ENCODE data around the gene KCNIP2.

DNA sequence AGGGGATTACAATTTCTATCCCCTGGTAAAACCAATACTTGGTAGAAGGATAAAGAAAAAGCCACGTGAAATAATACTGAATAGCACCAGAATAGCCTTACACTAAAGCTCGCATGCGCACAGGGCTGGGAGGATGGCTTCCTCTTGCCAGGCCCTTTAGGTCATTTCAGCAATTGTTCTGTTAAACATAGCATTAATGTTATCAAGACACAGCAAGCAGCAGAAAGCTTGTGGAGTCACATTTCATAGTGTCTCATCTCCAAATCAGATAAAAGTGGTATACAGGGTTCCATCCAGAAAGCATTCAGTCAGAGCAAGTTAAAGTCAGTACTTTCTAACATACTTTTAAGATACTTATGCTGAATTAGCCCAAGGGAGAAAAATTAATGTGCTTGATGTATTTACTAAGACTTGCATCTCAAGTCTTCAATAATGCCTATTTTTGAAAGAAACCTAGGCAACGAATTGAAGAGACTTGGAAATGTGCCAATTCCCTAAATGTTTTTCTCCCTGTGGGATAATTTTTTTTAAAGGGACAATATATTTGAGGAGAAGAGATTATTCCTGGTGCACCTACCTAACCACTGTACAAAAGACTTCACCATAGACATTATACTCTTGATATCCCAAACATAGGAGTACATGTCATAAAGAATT is 46.1 kb downstream of the KCNIP2 start:
- TF ChIP-seq, protein P1, sequence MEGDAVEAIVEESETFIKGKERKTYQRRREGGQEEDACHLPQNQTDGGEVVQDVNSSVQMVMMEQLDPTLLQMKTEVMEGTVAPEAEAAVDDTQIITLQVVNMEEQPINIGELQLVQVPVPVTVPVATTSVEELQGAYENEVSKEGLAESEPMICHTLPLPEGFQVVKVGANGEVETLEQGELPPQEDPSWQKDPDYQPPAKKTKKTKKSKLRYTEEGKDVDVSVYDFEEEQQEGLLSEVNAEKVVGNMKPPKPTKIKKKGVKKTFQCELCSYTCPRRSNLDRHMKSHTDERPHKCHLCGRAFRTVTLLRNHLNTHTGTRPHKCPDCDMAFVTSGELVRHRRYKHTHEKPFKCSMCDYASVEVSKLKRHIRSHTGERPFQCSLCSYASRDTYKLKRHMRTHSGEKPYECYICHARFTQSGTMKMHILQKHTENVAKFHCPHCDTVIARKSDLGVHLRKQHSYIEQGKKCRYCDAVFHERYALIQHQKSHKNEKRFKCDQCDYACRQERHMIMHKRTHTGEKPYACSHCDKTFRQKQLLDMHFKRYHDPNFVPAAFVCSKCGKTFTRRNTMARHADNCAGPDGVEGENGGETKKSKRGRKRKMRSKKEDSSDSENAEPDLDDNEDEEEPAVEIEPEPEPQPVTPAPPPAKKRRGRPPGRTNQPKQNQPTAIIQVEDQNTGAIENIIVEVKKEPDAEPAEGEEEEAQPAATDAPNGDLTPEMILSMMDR (IDR thresholded peaks at IDR 0.05) = no peak
- TF ChIP-seq POLR2A (IDR thresholded peaks at IDR 0.05) = no peak
